ENCODE results near the gene COL8A2. TPM values are rescaled to one million over a fixed set of nuclear protein-coding genes. Genes with fewer than 3 reads are reported as not detected.

COL8A2 gene
- total RNA-seq, 1 experiment from 2014 or later = 2.3 TPM

DNA sequence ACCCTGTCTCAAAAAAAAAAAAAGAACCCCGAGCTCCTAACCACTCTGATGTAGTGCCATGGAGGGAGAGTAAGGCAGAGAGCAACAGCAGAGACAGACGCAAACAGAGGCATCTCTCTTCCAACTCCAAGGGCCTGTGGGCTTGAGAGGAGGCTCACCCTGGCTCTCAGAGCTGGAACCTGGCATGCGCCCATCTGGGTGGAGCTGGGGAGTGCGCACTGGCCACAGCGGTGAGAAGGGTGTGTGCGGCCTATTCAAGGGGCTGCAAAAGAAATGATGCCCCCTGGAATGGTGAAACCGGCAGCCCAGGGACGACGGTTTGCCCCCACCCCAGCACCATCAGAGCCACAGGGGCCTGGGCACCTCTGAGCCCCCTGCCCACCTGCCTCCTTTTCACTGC is 17.6 kb downstream of the COL8A2 start (continued):
- TF ChIP-seq, protein P1, sequence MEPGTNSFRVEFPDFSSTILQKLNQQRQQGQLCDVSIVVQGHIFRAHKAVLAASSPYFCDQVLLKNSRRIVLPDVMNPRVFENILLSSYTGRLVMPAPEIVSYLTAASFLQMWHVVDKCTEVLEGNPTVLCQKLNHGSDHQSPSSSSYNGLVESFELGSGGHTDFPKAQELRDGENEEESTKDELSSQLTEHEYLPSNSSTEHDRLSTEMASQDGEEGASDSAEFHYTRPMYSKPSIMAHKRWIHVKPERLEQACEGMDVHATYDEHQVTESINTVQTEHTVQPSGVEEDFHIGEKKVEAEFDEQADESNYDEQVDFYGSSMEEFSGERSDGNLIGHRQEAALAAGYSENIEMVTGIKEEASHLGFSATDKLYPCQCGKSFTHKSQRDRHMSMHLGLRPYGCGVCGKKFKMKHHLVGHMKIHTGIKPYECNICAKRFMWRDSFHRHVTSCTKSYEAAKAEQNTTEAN (CRISPR knock-in tag; IDR thresholded peaks at IDR 0.05) = no peak
- TF ChIP-seq CREB1 (CRISPR knock-in tag; IDR thresholded peaks at IDR 0.05) (no peak), GRHL2 (CRISPR knock-in tag; IDR thresholded peaks at IDR 0.05; ENCODE audit: insufficient replicate concordance, severe bottlenecking) (no peak), OVOL2 (CRISPR knock-in tag; IDR thresholded peaks at IDR 0.05; ENCODE audit: borderline replicate concordance) (no peak)

- POLR2A ChIA-PET = interaction anchor here (1.9 kb wide), 1 partner anchor 28 kb away, joined by 5 read pairs; no protein-coding TSS in a partner anchor
- Mint-ChIP-seq H3K4me3 (no peak overlapping the region), H3K27me3 (ENCODE audit: low read depth) (no peaks in the 10 kb centered on the region), H3K4me1 (no peaks in the 10 kb centered on the region), H3K9me3 (no peaks in the 10 kb centered on the region), H3K27ac (no peak overlapping the region), H3K36me3 (no peaks in the 10 kb centered on the region)
- DNase-seq (ENCODE audit: low spot score) = no peak
- ATAC-seq = no peak
- TF ChIP-seq, protein P2, sequence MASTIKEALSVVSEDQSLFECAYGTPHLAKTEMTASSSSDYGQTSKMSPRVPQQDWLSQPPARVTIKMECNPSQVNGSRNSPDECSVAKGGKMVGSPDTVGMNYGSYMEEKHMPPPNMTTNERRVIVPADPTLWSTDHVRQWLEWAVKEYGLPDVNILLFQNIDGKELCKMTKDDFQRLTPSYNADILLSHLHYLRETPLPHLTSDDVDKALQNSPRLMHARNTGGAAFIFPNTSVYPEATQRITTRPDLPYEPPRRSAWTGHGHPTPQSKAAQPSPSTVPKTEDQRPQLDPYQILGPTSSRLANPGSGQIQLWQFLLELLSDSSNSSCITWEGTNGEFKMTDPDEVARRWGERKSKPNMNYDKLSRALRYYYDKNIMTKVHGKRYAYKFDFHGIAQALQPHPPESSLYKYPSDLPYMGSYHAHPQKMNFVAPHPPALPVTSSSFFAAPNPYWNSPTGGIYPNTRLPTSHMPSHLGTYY (CRISPR knock-in tag; IDR thresholded peaks at IDR 0.05) = no peak
- no peak for TF ChIP-seq ZNF281 (CRISPR knock-in tag; IDR thresholded peaks at IDR 0.05)
- no peak for TF ChIP-seq ZNF232 (CRISPR knock-in tag; IDR thresholded peaks at IDR 0.05)
- no peak for TF ChIP-seq CDX4 (CRISPR knock-in tag; IDR thresholded peaks at IDR 0.05; ENCODE audit: borderline replicate concordance)
- CTCF ChIA-PET = interaction anchor here (1.1 to 3.4 kb wide), 3 partner anchors 9 to 28 kb away, joined by 3 to 24 read pairs (median 10); no protein-coding TSS in a partner anchor
Observed at GRCh38 chr1:36106269-36106668, 18.8 kb downstream of the COL8A2 start.

DNA sequence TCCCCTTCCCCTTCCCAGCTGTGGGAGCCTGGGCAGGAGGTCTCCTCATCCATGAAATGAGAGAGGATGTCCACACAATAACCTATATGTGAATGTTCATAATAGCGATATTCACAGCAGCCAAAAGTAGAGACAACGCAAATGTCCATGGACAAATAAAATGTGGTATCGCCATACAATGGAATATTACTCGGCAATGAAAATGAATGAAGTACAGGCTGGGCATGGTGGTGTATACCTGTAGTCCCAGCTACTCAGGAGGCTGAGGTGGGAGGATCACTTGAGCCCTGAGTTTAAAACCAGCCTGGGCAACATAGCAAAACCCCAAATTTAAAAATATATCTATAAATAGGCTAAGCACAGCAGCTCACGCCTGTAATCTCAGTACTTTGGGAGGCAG is 23.5 kb downstream of the COL8A2 start:
- Mint-ChIP-seq H3K36me3 (no peaks in the 10 kb centered on the region), H3K4me3 (no peak overlapping the region), H3K4me1 (peaks cover 14% of the 10 kb centered on the region), H3K9me3 (no peaks in the 10 kb centered on the region), H3K27me3 (ENCODE audit: low read depth) (no peaks in the 10 kb centered on the region), H3K27ac (no peak overlapping the region)
- no peak for ATAC-seq
- no peak for DNase-seq (ENCODE audit: low spot score)
- POLR2A ChIA-PET = no interaction called here
- TF ChIP-seq, protein P3, sequence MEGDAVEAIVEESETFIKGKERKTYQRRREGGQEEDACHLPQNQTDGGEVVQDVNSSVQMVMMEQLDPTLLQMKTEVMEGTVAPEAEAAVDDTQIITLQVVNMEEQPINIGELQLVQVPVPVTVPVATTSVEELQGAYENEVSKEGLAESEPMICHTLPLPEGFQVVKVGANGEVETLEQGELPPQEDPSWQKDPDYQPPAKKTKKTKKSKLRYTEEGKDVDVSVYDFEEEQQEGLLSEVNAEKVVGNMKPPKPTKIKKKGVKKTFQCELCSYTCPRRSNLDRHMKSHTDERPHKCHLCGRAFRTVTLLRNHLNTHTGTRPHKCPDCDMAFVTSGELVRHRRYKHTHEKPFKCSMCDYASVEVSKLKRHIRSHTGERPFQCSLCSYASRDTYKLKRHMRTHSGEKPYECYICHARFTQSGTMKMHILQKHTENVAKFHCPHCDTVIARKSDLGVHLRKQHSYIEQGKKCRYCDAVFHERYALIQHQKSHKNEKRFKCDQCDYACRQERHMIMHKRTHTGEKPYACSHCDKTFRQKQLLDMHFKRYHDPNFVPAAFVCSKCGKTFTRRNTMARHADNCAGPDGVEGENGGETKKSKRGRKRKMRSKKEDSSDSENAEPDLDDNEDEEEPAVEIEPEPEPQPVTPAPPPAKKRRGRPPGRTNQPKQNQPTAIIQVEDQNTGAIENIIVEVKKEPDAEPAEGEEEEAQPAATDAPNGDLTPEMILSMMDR (IDR thresholded peaks at IDR 0.05) = no peak
- TF ChIP-seq, protein P1 (CRISPR knock-in tag; IDR thresholded peaks at IDR 0.05) = no peak
- CTCF ChIA-PET = interaction anchor here (0.7 to 6.2 kb wide), 3 partner anchors 33 to 86 kb away, joined by 3 to 89 read pairs (median 4); partner anchors contain the start of gene TRAPPC3

- ATAC-seq (no peak), DNase-seq (ENCODE audit: low spot score) (no peak)
- POLR2A ChIA-PET = interaction anchor here (0.7 kb wide), 1 partner anchor 49 kb away, joined by 4 read pairs; the partner anchor contains the start of gene TRAPPC3
- Mint-ChIP-seq H3K36me3 (no peaks in the 10 kb centered on the region), H3K4me3 (no peak overlapping the region), H3K27ac (no peak overlapping the region), H3K27me3 (ENCODE audit: low read depth) (no peaks in the 10 kb centered on the region), H3K4me1 (peaks cover 16% of the 10 kb centered on the region), H3K9me3 (no peaks in the 10 kb centered on the region)
- CTCF ChIA-PET = interaction anchor here (0.9 to 6.2 kb wide), 8 partner anchors 10 to 88 kb away, joined by 3 to 89 read pairs (median 6); partner anchors contain the start of genes MAP7D1 and TRAPPC3
- TF ChIP-seq, protein P4, sequence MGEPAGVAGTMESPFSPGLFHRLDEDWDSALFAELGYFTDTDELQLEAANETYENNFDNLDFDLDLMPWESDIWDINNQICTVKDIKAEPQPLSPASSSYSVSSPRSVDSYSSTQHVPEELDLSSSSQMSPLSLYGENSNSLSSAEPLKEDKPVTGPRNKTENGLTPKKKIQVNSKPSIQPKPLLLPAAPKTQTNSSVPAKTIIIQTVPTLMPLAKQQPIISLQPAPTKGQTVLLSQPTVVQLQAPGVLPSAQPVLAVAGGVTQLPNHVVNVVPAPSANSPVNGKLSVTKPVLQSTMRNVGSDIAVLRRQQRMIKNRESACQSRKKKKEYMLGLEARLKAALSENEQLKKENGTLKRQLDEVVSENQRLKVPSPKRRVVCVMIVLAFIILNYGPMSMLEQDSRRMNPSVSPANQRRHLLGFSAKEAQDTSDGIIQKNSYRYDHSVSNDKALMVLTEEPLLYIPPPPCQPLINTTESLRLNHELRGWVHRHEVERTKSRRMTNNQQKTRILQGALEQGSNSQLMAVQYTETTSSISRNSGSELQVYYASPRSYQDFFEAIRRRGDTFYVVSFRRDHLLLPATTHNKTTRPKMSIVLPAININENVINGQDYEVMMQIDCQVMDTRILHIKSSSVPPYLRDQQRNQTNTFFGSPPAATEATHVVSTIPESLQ (CRISPR knock-in tag; IDR thresholded peaks at IDR 0.05) = no peak
- no peak for TF ChIP-seq MYBL2 (CRISPR knock-in tag; IDR thresholded peaks at IDR 0.05)
- no peak for TF ChIP-seq SOX15 (CRISPR knock-in tag; IDR thresholded peaks at IDR 0.05)
- TF ChIP-seq E2F4 (CRISPR knock-in tag; IDR thresholded peaks at IDR 0.05; ENCODE audit: borderline replicate concordance, low read depth) = no peak
- no peak for TF ChIP-seq ZNF263 (CRISPR knock-in tag; IDR thresholded peaks at IDR 0.05; ENCODE audit: low read depth)
- TF ChIP-seq, protein P5, sequence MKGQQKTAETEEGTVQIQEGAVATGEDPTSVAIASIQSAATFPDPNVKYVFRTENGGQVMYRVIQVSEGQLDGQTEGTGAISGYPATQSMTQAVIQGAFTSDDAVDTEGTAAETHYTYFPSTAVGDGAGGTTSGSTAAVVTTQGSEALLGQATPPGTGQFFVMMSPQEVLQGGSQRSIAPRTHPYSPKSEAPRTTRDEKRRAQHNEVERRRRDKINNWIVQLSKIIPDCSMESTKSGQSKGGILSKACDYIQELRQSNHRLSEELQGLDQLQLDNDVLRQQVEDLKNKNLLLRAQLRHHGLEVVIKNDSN (CRISPR knock-in tag; IDR thresholded peaks at IDR 0.05) = no peak
Observed at GRCh38 chr1:36100376-36100775, 24.6 kb downstream of the COL8A2 start.
